ENCODE results near the gene LRBA.

LRBA gene

DNA sequence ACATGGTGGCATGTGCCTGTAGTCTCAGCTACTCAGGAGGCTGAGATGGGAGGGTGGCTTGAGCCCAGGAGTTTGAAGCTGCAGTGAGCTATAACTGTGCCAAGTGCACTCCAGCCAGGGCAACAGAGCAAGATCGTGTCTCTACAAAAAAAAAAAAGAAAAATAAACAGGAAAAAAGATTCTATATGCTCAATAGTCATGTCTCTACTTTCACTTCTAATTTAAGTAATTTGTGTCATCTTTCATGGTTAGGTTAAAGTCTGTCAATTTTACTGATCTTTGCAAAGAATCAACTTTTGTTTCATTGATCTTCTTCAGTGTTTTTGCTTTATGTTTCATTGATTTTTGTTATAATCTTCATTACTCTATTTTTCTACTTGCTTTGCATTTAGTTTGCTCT, 539.3 kb downstream of the LRBA start:
- Histone ChIP-seq H3K27me3 (ENCODE audit: control insufficient read depth in 1 of 2, insufficient read depth in 2 of 2, low read length in 2 of 2) (no peaks in the 10 kb centered on the region), H3K9me3 (ENCODE audit: low read length) (no peaks in the 10 kb centered on the region), H3K9ac (ENCODE audit: low read length) (no peak overlapping the region), H3K4me1 (ENCODE audit: insufficient read depth, low read length) (no peaks in the 10 kb centered on the region), H3K27ac (ENCODE audit: low read depth, low read length) (no peak overlapping the region), H3K36me3 (ENCODE audit: insufficient read depth, low read length) (peaks cover 3% of the 10 kb centered on the region), H3K4me3 (ENCODE audit: low read depth in 1 of 2, low read length in 2 of 2) (no peak overlapping the region)

DNA sequence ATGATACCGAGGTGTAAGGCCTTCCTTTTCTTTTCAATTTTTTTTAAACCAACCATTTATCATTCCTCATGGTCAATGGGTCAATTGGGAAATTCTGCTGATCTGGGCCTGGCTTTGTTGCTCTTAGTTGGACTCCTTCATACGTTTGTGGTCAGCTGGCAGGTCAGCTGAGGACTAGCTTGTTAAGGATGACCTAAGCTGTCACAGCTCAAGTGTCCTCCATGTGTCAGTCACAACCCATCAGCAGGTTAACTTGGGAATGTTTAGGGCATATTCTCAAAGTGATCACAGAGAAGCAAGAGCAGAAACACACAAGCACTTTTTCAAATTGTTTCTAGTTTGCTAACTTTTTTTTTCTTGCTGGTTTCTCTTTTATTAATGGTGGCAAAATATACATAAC, 550.6 kb downstream of the LRBA start:
- Histone ChIP-seq H3K4me1 (ENCODE audit: insufficient read depth, low read length) (peaks cover 23% of the 10 kb centered on the region), H3K27ac (ENCODE audit: low read depth, low read length) (no peak overlapping the region)

DNA sequence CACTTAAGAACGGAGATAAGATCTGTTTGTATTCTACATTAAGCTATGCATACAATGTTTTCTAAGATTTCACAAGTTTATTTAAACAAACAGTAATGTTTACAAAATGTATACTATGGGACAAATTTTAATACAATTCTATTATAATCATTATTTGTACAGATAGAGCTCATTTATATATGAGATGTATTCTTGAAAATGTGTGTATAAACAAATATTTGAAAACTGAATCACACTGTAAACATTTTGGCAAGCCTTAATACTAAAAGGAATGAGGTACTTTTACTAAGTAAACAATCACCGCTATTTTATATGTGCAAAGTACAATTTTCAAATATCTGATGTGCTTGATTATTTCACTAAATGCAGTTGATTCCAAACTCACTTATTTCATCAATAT, 552.3 kb downstream of the LRBA start:
- H3K4me3 ChIP-seq (ENCODE audit: low read depth in 1 of 2, low read length in 2 of 2) = no peak overlapping the region
- H3K27ac ChIP-seq (ENCODE audit: low read depth, low read length) = no peak overlapping the region
- no peak overlapping the region for H3K9ac ChIP-seq (ENCODE audit: low read length)

More for the DNA sequence above, 550.6 kb downstream of the LRBA start:
- Histone ChIP-seq H3K36me3 (ENCODE audit: insufficient read depth, low read length) (peaks cover 5% of the 10 kb centered on the region), H3K9ac (ENCODE audit: low read length) (no peak overlapping the region), H3K4me3 (ENCODE audit: low read depth in 1 of 2, low read length in 2 of 2) (no peak overlapping the region), H3K27me3 (ENCODE audit: control insufficient read depth in 1 of 2, insufficient read depth in 2 of 2, low read length in 2 of 2) (no peaks in the 10 kb centered on the region), H3K9me3 (ENCODE audit: low read length) (no peaks in the 10 kb centered on the region)

DNA sequence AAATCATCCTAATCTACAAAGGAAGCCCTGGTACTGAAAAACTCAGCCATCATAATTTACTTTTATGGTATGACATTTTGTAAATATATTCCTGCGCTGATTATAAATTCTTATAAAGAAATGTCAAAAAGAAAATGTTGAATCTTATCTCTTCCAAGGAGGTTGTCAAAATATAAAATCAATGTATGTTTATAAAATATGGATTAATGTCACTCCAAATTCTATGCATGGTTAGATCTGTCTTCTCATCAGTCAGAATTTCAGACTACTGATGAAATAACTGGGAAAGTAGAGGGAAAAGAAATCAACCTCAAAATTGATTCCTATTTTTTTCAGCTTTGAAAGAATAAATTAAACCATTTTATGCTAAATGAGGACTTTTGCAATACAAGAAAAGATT, 553.1 kb downstream of the LRBA start:
- H3K9me3 ChIP-seq (ENCODE audit: low read length) = no peaks in the 10 kb centered on the region
- H3K9ac ChIP-seq (ENCODE audit: low read length) = no peak overlapping the region
- no peak overlapping the region for H3K4me3 ChIP-seq (ENCODE audit: low read depth in 1 of 2, low read length in 2 of 2)
- H3K36me3 ChIP-seq (ENCODE audit: insufficient read depth, low read length) = peaks cover 5% of the 10 kb centered on the region
- H3K27ac ChIP-seq (ENCODE audit: low read depth, low read length) = no peak overlapping the region
- H3K27me3 ChIP-seq (ENCODE audit: control insufficient read depth in 1 of 2, insufficient read depth in 2 of 2, low read length in 2 of 2) = no peaks in the 10 kb centered on the region
- peaks cover 23% of the 10 kb centered on the region for H3K4me1 ChIP-seq (ENCODE audit: insufficient read depth, low read length)

More for the DNA sequence above, 552.3 kb downstream of the LRBA start:
- H3K9me3 ChIP-seq (ENCODE audit: low read length) = no peaks in the 10 kb centered on the region
- H3K27me3 ChIP-seq (ENCODE audit: control insufficient read depth in 1 of 2, insufficient read depth in 2 of 2, low read length in 2 of 2) = no peaks in the 10 kb centered on the region
- peaks cover 23% of the 10 kb centered on the region for H3K4me1 ChIP-seq (ENCODE audit: insufficient read depth, low read length)
- peaks cover 5% of the 10 kb centered on the region for H3K36me3 ChIP-seq (ENCODE audit: insufficient read depth, low read length)

DNA sequence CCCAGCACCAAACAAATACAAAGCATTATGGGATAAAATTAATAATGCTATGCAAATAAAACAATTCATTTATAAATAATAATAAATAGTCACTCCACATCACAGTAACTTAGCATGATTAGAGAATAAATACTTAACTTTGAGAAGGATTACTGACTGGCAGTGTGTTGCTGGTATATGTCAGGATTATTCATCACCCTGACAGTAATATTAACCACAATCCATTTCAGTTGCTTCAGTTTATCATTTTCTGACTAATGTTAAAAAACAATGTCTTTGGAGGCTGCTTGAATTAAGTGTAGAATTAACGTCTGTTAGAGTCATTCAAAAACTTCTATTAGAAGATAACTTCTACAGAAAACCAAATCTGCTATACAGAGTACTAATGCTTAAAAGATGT, 557.3 kb downstream of the LRBA start:
- H3K4me3 ChIP-seq (ENCODE audit: low read depth in 1 of 2, low read length in 2 of 2) = no peak overlapping the region
- H3K9me3 ChIP-seq (ENCODE audit: low read length) = no peaks in the 10 kb centered on the region
- H3K36me3 ChIP-seq (ENCODE audit: insufficient read depth, low read length) = no peaks in the 10 kb centered on the region
- no peak overlapping the region for H3K27ac ChIP-seq (ENCODE audit: low read depth, low read length)
- no peaks in the 10 kb centered on the region for H3K27me3 ChIP-seq (ENCODE audit: control insufficient read depth in 1 of 2, insufficient read depth in 2 of 2, low read length in 2 of 2)
- H3K4me1 ChIP-seq (ENCODE audit: insufficient read depth, low read length) = peaks cover 16% of the 10 kb centered on the region
- H3K9ac ChIP-seq (ENCODE audit: low read length) = no peak overlapping the region

DNA sequence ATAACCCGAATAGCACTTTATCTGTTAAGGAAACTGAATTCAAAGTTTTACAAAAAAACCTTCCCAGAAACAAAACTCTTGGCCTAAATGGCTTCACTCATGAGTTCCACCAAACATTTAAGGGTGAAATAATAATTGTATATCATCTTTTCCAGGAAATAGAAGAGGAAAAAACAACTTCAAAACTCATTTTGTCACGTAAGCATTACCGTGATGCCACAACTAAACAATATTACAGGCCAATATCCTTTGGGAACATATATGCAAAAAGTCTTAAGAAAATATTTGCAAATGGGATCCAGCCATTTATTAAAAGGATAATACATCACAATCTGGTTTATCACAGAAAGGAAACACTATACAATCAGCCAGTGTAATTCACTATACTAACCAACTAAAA, 563.2 kb downstream of the LRBA start:
- no peaks in the 10 kb centered on the region for H3K4me1 ChIP-seq (ENCODE audit: insufficient read depth, low read length)
- no peaks in the 10 kb centered on the region for H3K36me3 ChIP-seq (ENCODE audit: insufficient read depth, low read length)

DNA sequence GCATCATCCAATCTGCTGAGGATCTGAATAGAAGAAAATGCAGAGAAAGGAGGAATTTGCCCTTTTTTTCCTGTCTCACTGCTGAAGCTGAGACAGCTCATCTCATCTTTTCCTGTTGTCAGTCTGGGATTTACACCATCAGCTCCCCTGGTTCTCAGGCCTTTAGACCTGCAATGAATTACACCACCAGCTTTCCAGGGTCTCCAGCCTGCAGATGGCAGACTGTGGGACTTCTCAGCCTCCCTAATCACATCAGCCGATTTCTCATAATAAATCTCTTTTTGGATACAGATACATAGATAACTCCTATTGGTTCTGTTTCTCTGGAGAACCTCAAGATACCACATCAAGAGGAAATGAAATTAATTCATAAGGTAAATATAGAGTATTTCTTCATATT, 567.7 kb downstream of the LRBA start:
- no peak overlapping the region for H3K27ac ChIP-seq (ENCODE audit: low read depth, low read length)
- no peaks in the 10 kb centered on the region for H3K9me3 ChIP-seq (ENCODE audit: low read length)
- H3K4me1 ChIP-seq (ENCODE audit: insufficient read depth, low read length) = no peaks in the 10 kb centered on the region
- H3K27me3 ChIP-seq (ENCODE audit: control insufficient read depth in 1 of 2, insufficient read depth in 2 of 2, low read length in 2 of 2) = no peaks in the 10 kb centered on the region
- no peak overlapping the region for H3K9ac ChIP-seq (ENCODE audit: low read length)
- no peak overlapping the region for H3K4me3 ChIP-seq (ENCODE audit: low read depth in 1 of 2, low read length in 2 of 2)
- H3K36me3 ChIP-seq (ENCODE audit: insufficient read depth, low read length) = no peaks in the 10 kb centered on the region

More for the DNA sequence above, 563.2 kb downstream of the LRBA start:
- Histone ChIP-seq H3K27ac (ENCODE audit: low read depth, low read length) (no peak overlapping the region), H3K27me3 (ENCODE audit: control insufficient read depth in 1 of 2, insufficient read depth in 2 of 2, low read length in 2 of 2) (no peaks in the 10 kb centered on the region), H3K9ac (ENCODE audit: low read length) (no peak overlapping the region), H3K4me3 (ENCODE audit: low read depth in 1 of 2, low read length in 2 of 2) (no peak overlapping the region), H3K9me3 (ENCODE audit: low read length) (no peaks in the 10 kb centered on the region)

DNA sequence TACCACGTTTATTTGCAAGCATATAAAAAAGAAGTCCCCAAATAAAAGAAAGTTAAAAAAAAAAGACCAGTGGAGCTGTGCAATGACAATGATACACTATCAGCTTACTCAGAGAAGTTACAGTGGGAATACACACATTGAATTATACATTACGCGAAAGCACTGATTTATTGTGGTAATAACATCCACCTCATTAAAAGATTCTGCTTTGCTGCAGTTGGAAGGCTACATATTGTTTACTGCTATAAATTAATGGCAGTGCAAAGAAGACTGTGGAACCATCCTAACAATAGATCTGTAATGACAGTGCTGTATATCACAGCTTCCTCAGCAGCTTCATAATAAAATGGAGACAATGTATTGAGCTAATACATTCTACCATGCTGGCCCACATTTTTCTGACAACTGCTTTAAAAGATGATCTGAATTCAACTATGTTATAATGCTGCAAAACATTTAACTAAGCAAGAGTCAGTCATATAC, 575.6 kb downstream of the LRBA start:
- H3K4me3 ChIP-seq (ENCODE audit: low read depth in 1 of 2, low read length in 2 of 2) = no peak overlapping the region
- no peaks in the 10 kb centered on the region for H3K36me3 ChIP-seq (ENCODE audit: insufficient read depth, low read length)
- peaks cover 6% of the 10 kb centered on the region for H3K4me1 ChIP-seq (ENCODE audit: insufficient read depth, low read length)
- no peak overlapping the region for H3K27ac ChIP-seq (ENCODE audit: low read depth, low read length)
- no peaks in the 10 kb centered on the region for H3K9me3 ChIP-seq (ENCODE audit: low read length)
- no peaks in the 10 kb centered on the region for H3K27me3 ChIP-seq (ENCODE audit: control insufficient read depth in 1 of 2, insufficient read depth in 2 of 2, low read length in 2 of 2)
- H3K9ac ChIP-seq (ENCODE audit: low read length) = no peak overlapping the region

DNA sequence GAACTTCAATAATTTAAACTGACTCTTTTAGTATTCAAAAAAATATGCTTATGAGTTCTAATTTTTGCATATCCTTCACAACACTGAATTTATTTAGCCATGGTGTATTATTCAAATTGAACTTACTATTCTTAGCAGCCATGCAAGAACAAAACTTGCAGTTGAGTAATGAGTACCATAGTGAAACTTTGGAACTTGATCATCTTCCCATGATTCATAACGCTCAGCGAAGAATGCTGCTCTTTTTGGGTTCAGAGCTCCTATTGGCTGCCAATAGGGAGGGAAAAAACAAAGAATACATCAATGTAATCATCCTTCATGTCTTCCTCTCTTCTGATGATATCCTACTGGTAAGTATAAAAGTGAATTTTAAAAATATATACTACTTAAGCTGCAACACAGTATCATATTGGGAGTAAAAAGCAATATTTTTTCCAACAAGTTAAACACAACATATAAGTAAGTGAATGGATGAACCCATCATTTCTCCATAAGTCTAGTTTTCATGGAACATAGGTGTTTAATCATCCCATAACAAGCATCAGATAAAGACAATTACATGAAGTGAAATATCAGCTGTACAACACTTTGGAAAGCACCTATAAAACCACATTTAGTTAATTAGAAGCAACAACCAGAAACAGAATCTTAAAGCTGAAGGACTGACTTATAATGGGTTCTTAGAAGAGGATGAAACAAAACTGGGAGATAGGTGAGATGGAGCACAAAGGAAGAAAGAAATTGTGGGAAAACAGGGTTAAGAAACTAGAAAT, 578.3 kb downstream of the LRBA start:
- Histone ChIP-seq H3K36me3 (ENCODE audit: insufficient read depth, low read length) (no peaks in the 10 kb centered on the region), H3K27ac (ENCODE audit: low read depth, low read length) (no peak overlapping the region), H3K27me3 (ENCODE audit: control insufficient read depth in 1 of 2, insufficient read depth in 2 of 2, low read length in 2 of 2) (no peaks in the 10 kb centered on the region), H3K4me1 (ENCODE audit: insufficient read depth, low read length) (peaks cover 6% of the 10 kb centered on the region), H3K9me3 (ENCODE audit: low read length) (no peaks in the 10 kb centered on the region), H3K9ac (ENCODE audit: low read length) (no peak overlapping the region), H3K4me3 (ENCODE audit: low read depth in 1 of 2, low read length in 2 of 2) (no peak overlapping the region)

DNA sequence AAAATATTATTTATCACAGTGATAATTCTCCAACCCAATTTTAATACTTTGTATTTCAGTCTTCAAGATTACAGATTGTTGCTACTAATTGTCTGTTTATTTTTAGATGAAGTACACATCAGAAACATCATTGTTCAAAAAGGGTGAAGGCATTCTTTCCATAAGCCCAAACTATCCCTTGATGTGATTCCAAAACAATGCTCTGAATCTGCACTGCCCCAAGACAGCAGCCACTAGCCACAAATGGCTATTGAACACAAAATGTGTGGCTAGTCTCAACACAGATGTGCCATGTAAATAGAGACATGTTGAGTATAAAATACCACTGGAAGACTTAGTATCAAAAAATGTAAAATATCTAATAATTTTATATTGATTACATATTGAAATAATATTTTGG, 583.9 kb downstream of the LRBA start:
- Histone ChIP-seq H3K4me3 (ENCODE audit: low read depth in 1 of 2, low read length in 2 of 2) (no peak overlapping the region), H3K4me1 (ENCODE audit: insufficient read depth, low read length) (no peaks in the 10 kb centered on the region), H3K36me3 (ENCODE audit: insufficient read depth, low read length) (no peaks in the 10 kb centered on the region), H3K9ac (ENCODE audit: low read length) (no peak overlapping the region), H3K27me3 (ENCODE audit: control insufficient read depth in 1 of 2, insufficient read depth in 2 of 2, low read length in 2 of 2) (no peaks in the 10 kb centered on the region), H3K9me3 (ENCODE audit: low read length) (no peaks in the 10 kb centered on the region), H3K27ac (ENCODE audit: low read depth, low read length) (no peak overlapping the region)

DNA sequence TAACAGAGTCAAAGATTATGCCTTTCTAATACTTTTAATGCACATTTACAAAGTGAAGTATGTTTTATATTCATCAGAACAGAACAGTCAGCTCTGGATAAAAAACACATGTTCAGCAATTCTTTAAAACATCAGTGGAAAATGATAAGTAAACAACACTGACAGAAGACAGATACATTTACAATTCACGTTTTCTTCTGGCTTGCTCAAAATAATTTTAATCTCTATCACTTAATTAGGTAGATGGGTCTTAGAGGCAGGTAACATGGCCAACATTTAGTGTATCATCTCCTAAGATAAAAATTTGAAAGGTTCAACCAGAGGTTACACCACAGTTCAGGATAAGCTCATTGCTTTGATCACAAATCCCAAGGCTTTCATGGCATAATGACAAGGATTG, 589.9 kb downstream of the LRBA start:
- no peak overlapping the region for H3K27ac ChIP-seq (ENCODE audit: low read depth, low read length)
- H3K9ac ChIP-seq (ENCODE audit: low read length) = no peak overlapping the region
- H3K9me3 ChIP-seq (ENCODE audit: low read length) = no peaks in the 10 kb centered on the region
- H3K36me3 ChIP-seq (ENCODE audit: insufficient read depth, low read length) = peaks cover 12% of the 10 kb centered on the region
- no peaks in the 10 kb centered on the region for H3K4me1 ChIP-seq (ENCODE audit: insufficient read depth, low read length)
- H3K27me3 ChIP-seq (ENCODE audit: control insufficient read depth in 1 of 2, insufficient read depth in 2 of 2, low read length in 2 of 2) = no peaks in the 10 kb centered on the region
- H3K4me3 ChIP-seq (ENCODE audit: low read depth in 1 of 2, low read length in 2 of 2) = no peak overlapping the region

DNA sequence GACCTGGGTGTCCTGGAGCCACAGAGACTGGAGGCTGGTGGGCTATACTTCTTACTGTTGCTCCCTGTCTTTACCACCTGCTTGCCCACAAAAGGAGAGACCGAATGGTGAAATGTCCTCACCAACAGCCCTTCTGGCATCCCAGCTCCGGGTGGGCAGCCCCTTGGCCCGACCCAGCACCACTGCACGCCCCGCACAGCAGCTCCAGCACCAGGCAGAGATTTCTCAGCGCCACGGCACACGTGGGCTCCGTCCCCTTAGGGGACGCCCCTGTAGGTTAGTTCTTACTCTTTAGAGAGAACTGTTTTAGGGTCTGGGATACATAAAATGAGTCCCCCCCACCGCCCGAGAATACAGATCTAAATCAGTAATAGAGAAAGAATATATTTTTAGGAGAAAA, 591.6 kb downstream of the LRBA start:
- Histone ChIP-seq H3K9me3 (ENCODE audit: low read length) (no peaks in the 10 kb centered on the region), H3K4me3 (ENCODE audit: low read depth in 1 of 2, low read length in 2 of 2) (no peak overlapping the region), H3K4me1 (ENCODE audit: insufficient read depth, low read length) (no peaks in the 10 kb centered on the region), H3K27ac (ENCODE audit: low read depth, low read length) (no peak overlapping the region), H3K9ac (ENCODE audit: low read length) (no peak overlapping the region), H3K27me3 (ENCODE audit: control insufficient read depth in 1 of 2, insufficient read depth in 2 of 2, low read length in 2 of 2) (no peaks in the 10 kb centered on the region), H3K36me3 (ENCODE audit: insufficient read depth, low read length) (peaks cover 12% of the 10 kb centered on the region)
